Measurements from ENCODE around the gene PDE6D. TPM values are rescaled to one million over a fixed set of nuclear protein-coding genes. Genes with fewer than 3 reads are reported as not detected.

Gene PDE6D
- total RNA-seq, 1 experiment from 2014 or later: 31.4 TPM

DNA sequence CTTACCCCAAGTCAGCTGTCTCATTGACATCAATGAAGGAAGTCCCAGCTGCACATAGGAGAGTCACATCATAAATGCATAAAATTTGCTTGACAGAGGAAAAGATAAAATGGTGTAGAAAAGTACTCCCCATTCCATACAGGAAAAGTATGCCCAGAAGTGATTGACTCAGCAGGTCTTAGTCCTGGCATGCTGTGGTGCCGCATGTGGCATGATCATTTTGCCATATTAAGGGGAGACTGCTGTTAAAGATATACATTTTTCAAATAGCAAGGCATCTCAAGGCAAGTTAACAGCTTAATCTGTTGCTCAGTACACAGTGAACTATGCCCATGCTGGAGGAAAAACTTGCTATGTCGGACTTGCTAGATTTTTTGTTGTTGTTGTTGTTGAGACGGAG, 13.3 kb upstream of the PDE6D start:
- ATAC-seq (no peak), DNase-seq (ENCODE audit: low read depth, low spot score) (no peak)
- TF ChIP-seq POLR2AphosphoS5 (IDR thresholded peaks at IDR 0.05; ENCODE audit: low read depth, low read length) (no peak), SIN3A (IDR thresholded peaks at IDR 0.05; ENCODE audit: borderline replicate concordance, insufficient read depth, low read depth, low read length) (no peak), TCF7L2 (IDR thresholded peaks at IDR 0.05; ENCODE audit: low read depth, low read length) (no peak)
- TF ChIP-seq, protein P1, sequence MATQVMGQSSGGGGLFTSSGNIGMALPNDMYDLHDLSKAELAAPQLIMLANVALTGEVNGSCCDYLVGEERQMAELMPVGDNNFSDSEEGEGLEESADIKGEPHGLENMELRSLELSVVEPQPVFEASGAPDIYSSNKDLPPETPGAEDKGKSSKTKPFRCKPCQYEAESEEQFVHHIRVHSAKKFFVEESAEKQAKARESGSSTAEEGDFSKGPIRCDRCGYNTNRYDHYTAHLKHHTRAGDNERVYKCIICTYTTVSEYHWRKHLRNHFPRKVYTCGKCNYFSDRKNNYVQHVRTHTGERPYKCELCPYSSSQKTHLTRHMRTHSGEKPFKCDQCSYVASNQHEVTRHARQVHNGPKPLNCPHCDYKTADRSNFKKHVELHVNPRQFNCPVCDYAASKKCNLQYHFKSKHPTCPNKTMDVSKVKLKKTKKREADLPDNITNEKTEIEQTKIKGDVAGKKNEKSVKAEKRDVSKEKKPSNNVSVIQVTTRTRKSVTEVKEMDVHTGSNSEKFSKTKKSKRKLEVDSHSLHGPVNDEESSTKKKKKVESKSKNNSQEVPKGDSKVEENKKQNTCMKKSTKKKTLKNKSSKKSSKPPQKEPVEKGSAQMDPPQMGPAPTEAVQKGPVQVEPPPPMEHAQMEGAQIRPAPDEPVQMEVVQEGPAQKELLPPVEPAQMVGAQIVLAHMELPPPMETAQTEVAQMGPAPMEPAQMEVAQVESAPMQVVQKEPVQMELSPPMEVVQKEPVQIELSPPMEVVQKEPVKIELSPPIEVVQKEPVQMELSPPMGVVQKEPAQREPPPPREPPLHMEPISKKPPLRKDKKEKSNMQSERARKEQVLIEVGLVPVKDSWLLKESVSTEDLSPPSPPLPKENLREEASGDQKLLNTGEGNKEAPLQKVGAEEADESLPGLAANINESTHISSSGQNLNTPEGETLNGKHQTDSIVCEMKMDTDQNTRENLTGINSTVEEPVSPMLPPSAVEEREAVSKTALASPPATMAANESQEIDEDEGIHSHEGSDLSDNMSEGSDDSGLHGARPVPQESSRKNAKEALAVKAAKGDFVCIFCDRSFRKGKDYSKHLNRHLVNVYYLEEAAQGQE (IDR thresholded peaks at IDR 0.05; ENCODE audit: insufficient read depth in 1 of 2, low read depth in 2 of 2, low read length in 1 of 2): no peak
- TF ChIP-seq, protein P2, sequence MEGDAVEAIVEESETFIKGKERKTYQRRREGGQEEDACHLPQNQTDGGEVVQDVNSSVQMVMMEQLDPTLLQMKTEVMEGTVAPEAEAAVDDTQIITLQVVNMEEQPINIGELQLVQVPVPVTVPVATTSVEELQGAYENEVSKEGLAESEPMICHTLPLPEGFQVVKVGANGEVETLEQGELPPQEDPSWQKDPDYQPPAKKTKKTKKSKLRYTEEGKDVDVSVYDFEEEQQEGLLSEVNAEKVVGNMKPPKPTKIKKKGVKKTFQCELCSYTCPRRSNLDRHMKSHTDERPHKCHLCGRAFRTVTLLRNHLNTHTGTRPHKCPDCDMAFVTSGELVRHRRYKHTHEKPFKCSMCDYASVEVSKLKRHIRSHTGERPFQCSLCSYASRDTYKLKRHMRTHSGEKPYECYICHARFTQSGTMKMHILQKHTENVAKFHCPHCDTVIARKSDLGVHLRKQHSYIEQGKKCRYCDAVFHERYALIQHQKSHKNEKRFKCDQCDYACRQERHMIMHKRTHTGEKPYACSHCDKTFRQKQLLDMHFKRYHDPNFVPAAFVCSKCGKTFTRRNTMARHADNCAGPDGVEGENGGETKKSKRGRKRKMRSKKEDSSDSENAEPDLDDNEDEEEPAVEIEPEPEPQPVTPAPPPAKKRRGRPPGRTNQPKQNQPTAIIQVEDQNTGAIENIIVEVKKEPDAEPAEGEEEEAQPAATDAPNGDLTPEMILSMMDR (IDR thresholded peaks at IDR 0.05): no peak
- in situ Hi-C loops (cut with HindIII; ENCODE audit: low pct_unique_long_range_greater_than_20kb, low sequenced_read_pairs): no loop called here
- POLR2A ChIA-PET: no interaction called here
- H3K36me3 ChIP-seq (ENCODE audit: control insufficient read depth, insufficient read depth, low read length): no peaks in the 10 kb centered on the region; the same call in 1 of the 2 replicates
- BruUV-seq (replicated peaks): no TSS peak
- no peak overlapping the region for H3K4me3 ChIP-seq (ENCODE audit: low read depth in 2 of 2, low read length in 2 of 2)
- no peaks in the 10 kb centered on the region for H3K27me3 ChIP-seq (ENCODE audit: control insufficient read depth, insufficient read depth, low read length)
- CTCF ChIA-PET: no interaction called here
- H3K4me1 ChIP-seq (ENCODE audit: control insufficient read depth, insufficient read depth, low read length): no peaks in the 10 kb centered on the region
- no peaks in the 10 kb centered on the region for H3K9me3 ChIP-seq (ENCODE audit: control insufficient read depth, insufficient read depth, low read depth, low read length)
- intact Hi-C loops (cut with micrococcal nuclease; ENCODE audit: unreplicated experiment): no loop called here
- H3K27ac ChIP-seq (ENCODE audit: low read length): no peak overlapping the region

DNA sequence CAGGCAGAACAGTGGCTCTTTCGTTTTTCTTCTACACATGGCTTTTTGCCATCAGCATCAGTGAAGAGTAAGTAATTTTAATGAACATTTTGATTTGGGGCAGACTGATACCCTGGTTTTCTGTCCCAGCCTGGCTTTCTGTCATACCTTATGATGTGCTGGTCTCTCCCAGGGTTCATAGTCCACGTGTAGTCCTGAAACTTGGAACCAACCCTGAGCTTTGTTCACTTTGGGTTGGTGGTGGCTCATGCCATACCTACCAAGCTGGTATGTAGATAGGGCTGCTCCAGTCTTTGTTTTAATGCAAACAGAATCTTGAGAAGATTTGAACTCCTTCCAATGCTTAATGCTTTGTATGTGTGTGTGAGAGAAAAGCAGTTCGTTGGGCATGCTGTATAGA, 10.0 kb upstream of the PDE6D start:
- H3K4me3 ChIP-seq (ENCODE audit: low read depth in 2 of 2, low read length in 2 of 2): no peak overlapping the region
- ATAC-seq: no peak
- H3K36me3 ChIP-seq (ENCODE audit: control insufficient read depth, insufficient read depth, low read length): peaks cover 9% of the 10 kb centered on the region
- no peaks in the 10 kb centered on the region for H3K27me3 ChIP-seq (ENCODE audit: control insufficient read depth, insufficient read depth, low read length)
- ChIA-PET CTCF (no interaction called here), POLR2A (no interaction called here)
- peaks cover 7% of the 10 kb centered on the region; the same call in 1 of the 2 replicates for H3K4me1 ChIP-seq (ENCODE audit: control insufficient read depth, insufficient read depth, low read length)
- no peak for TF ChIP-seq SIN3A (IDR thresholded peaks at IDR 0.05; ENCODE audit: borderline replicate concordance, insufficient read depth, low read depth, low read length)
- TF ChIP-seq, protein P2 (IDR thresholded peaks at IDR 0.05): no peak
- no peak for TF ChIP-seq TCF7L2 (IDR thresholded peaks at IDR 0.05; ENCODE audit: low read depth, low read length)
- TF ChIP-seq POLR2AphosphoS5 (IDR thresholded peaks at IDR 0.05; ENCODE audit: low read depth, low read length): no peak
- TF ChIP-seq, protein P1 (IDR thresholded peaks at IDR 0.05; ENCODE audit: insufficient read depth in 1 of 2, low read depth in 2 of 2, low read length in 1 of 2): no peak
- no peaks in the 10 kb centered on the region for H3K9me3 ChIP-seq (ENCODE audit: control insufficient read depth, insufficient read depth, low read depth, low read length)
- BruUV-seq (replicated peaks): no TSS peak
- no peak overlapping the region for H3K27ac ChIP-seq (ENCODE audit: low read length)
- no peak for DNase-seq (ENCODE audit: low read depth, low spot score)
- in situ Hi-C loops (cut with HindIII; ENCODE audit: low pct_unique_long_range_greater_than_20kb, low sequenced_read_pairs): no loop called here
- intact Hi-C loops (cut with micrococcal nuclease; ENCODE audit: unreplicated experiment): no loop called here
